Endothelial cell of umbilical vein (primary cell): ENCODE results near the gene SWAP70. TPM values are rescaled to one million over a fixed set of nuclear protein-coding genes. Genes with fewer than 3 reads are reported as not detected.

Experiments
- BruUV-seq: library from RNA; stranded (reverse); fragments of 400-500 nt; replicated peaks from 2 replicates; lab custom pipeline; 2021; lab: Mats Ljungman, UMichigan
- CTCF ChIA-PET: fragments of 300-600, 350-600 bp; sonication (Branson Sonifier 250); formaldehyde crosslinking; loops from one replicate; lab custom pipeline; 2021; ENCODE audit warnings: antibody characterized with exemption, inconsistent platforms; lab: Charles Lee
- POLR2A ChIA-PET: fragments of 300-600, 350-600 bp; sonication (Branson Sonifier 250); formaldehyde crosslinking; loops from one replicate; lab custom pipeline; 2021; ENCODE audit warnings: antibody characterized with exemption, inconsistent platforms; lab: Charles Lee
- DNase-seq: peaks from one replicate; pipeline ENCODE4 v3.0.0-alpha.2; 2011; ENCODE audit warnings: low read depth, low spot score
- FAIRE-seq: peaks from 2 replicates; lab custom pipeline; 2011; peaks lifted over from hg19 to GRCh38; lab: Jason Lieb, UNC
- H2AFZ ChIP-seq: 2 replicates; pipeline ENCODE4 v1.6.0; 2012; ENCODE audit warnings: low read depth, low read length, control low read depth, inconsistent platforms
- H3K27ac ChIP-seq: 2 replicates; pipeline ENCODE4 v1.5.1; 2011; ENCODE audit warnings: low read depth, mild to moderate bottlenecking, control low read depth, low read length, moderate library complexity; ENCODE audit not compliant: insufficient read depth
- H3K27me3 ChIP-seq, 2 experiments: 2 replicates each; pipeline versions ENCODE4 v1.6.0 to v1.6.1; 2011; ENCODE audit warnings: low read length in 2 of 2, mixed read lengths in 1 of 2; ENCODE audit not compliant: control insufficient read depth in 2 of 2, insufficient read depth in 2 of 2
- H3K36me3 ChIP-seq, 2 experiments: 2 replicates in 1 of 2; 3 replicates in 1 of 2; pipeline ENCODE4 v1.5.1; 2011; ENCODE audit warnings: low read length in 2 of 2, mild to moderate bottlenecking in 1 of 2, moderate library complexity in 1 of 2; ENCODE audit not compliant: control insufficient read depth in 2 of 2, insufficient read depth in 2 of 2; ENCODE audit errors: extremely low read depth in 1 of 2
- H3K4me1 ChIP-seq: 3 replicates; pipeline ENCODE4 v1.5.1; 2011; ENCODE audit warnings: mild to moderate bottlenecking, low read length; ENCODE audit not compliant: control insufficient read depth, insufficient read depth; ENCODE audit errors: extremely low read depth
- H3K4me2 ChIP-seq: 2 replicates; pipeline ENCODE4 v1.6.1; 2011; ENCODE audit warnings: low read length, control low read depth, mixed read lengths; ENCODE audit not compliant: insufficient read depth
- H3K4me3 ChIP-seq, 3 experiments: fragments of 200-600 bp in 1 of 3; sonication (generic), shearing (Covaris generic) in 1 of 3; replicated peaks in 1 of 3; 2 replicates each; pipeline ENCODE4 v1.5.1; 2011 to 2016; ENCODE audit warnings: control low read depth in 3 of 3, low read length in 3 of 3, mild to moderate bottlenecking in 2 of 3, inconsistent platforms in 1 of 3, low read depth in 1 of 3, moderate library complexity in 1 of 3; ENCODE audit not compliant: insufficient read depth in 1 of 3
- H3K79me2 ChIP-seq: 2 replicates; pipeline ENCODE4 v1.6.0; 2012; ENCODE audit warnings: low read length, inconsistent platforms; ENCODE audit not compliant: control insufficient read depth, insufficient read depth
- H3K9ac ChIP-seq: replicated peaks from 2 replicates; pipeline ENCODE3; 2011; ENCODE audit warnings: low read length, control low read depth; ENCODE audit not compliant: insufficient read depth; ENCODE audit errors: extremely low read depth
- H3K9me1 ChIP-seq: replicated peaks from 3 replicates; pipeline ENCODE4 v1.6.0; 2011; ENCODE audit warnings: mild to moderate bottlenecking, low read length; ENCODE audit not compliant: control insufficient read depth, insufficient read depth; ENCODE audit errors: extremely low read depth
- H3K9me3 ChIP-seq: replicated peaks from 2 replicates; pipeline ENCODE4 v1.5.1; 2012; ENCODE audit warnings: low read length, inconsistent platforms; ENCODE audit not compliant: control insufficient read depth, insufficient read depth
- H4K20me1 ChIP-seq: replicated peaks from 2 replicates; pipeline ENCODE3; 2011; ENCODE audit warnings: mild to moderate bottlenecking, low read length; ENCODE audit not compliant: control insufficient read depth, insufficient read depth; ENCODE audit errors: extremely low read depth
- CTCF ChIP-seq, 2 donors: IDR thresholded peaks; 1 replicate in 1 of 2; 2 replicates in 1 of 2; pipeline ENCODE4 v1.5.1; 2011; ENCODE audit warnings: low read length in 2 of 2, mild to moderate bottlenecking in 2 of 2, moderate library complexity in 2 of 2, control low read depth in 1 of 2, inconsistent platforms in 1 of 2, low read depth in 1 of 2; ENCODE audit not compliant: insufficient read depth in 1 of 2; ENCODE audit errors: extremely low read depth in 1 of 2
- EZH2 ChIP-seq: IDR thresholded peaks from 2 replicates; pipeline ENCODE4 v1.6.1; 2012; ENCODE audit warnings: borderline replicate concordance, low read depth, mild to moderate bottlenecking, moderate library complexity, low read length, inconsistent platforms; ENCODE audit not compliant: severe bottlenecking
- FOS ChIP-seq: IDR thresholded peaks from 2 replicates; pipeline ENCODE4 v1.6.1; 2011; ENCODE audit warnings: mild to moderate bottlenecking, low read length, moderate library complexity, borderline replicate concordance; ENCODE audit not compliant: insufficient read depth
- GATA2 ChIP-seq: IDR thresholded peaks from 2 replicates; pipeline ENCODE4 v1.7.0; 2011; ENCODE audit warnings: low read depth, mild to moderate bottlenecking, moderate library complexity, mixed read lengths, low read length; ENCODE audit not compliant: insufficient read length, insufficient read depth
- JUN ChIP-seq: IDR thresholded peaks from 2 replicates; pipeline ENCODE4 v1.6.1; 2011; ENCODE audit warnings: borderline replicate concordance, low read depth; ENCODE audit not compliant: insufficient read length, insufficient read depth
- MAX ChIP-seq: IDR thresholded peaks from 2 replicates; pipeline ENCODE4 v1.6.1; 2011; ENCODE audit not compliant: insufficient read depth, insufficient read length
- MYC ChIP-seq: IDR thresholded peaks from one replicate; pipeline ENCODE4 v1.6.1; 2011; ENCODE audit warnings: mild to moderate bottlenecking, low read depth, low read length
- POLR2A ChIP-seq: IDR thresholded peaks from 2 replicates; pipeline ENCODE4 v1.6.1; 2012; ENCODE audit warnings: low read depth, mild to moderate bottlenecking, control low read depth, low read length
- POLR2AphosphoS5 ChIP-seq: IDR thresholded peaks from 2 replicates; pipeline ENCODE4 v1.6.1; 2012; ENCODE audit warnings: low read depth, mild to moderate bottlenecking, control low read depth, low read length, moderate library complexity; ENCODE audit not compliant: insufficient read depth
- dilution Hi-C: fragments of 300-500 bp; cut with MboI; formaldehyde crosslinking; loops from one replicate; pipeline ENCODE4 v1.15.0; 2019; ENCODE audit warnings: low sequenced_read_pairs; ENCODE audit not compliant: extremely low pct_ligation_motif_present
- intact Hi-C: fragments of 100-400 bp; cut with micrococcal nuclease; formaldehyde crosslinking; loops from one replicate; pipeline ENCODE4 v1.10.0; 2022
- polyA plus RNA-seq, 4 experiments: library from polyadenylated mRNA; depleted of rRNA in 3 of 4; stranded (reverse) in 3 of 4; unstranded in 1 of 4; fragments of >200 nt; gene quantifications; 2 replicates each; pipeline versions ENCODE4 v1.2.1 to v1.2.3, GENCODE V29; 2011 to 2012; ENCODE audit warnings: missing spikeins in 1 of 4
- total RNA-seq: library from RNA; stranded (reverse); gene quantifications from 2 replicates; pipeline ENCODE4 v1.2.3, GENCODE V29; 2021

The SWAP70 gene
- total and polyA plus RNA-seq, 2 donors (not counting 3 experiments of a cell fraction or from before 2014, with no cell fraction given) = 52.5 to 165 TPM

- Histone ChIP-seq H3K9me3 (no peaks in the 10 kb centered on the region), H3K4me3 (no peak overlapping the region), H3K36me3 (no peaks in the 10 kb centered on the region), H4K20me1 (no peaks in the 10 kb centered on the region), H3K27ac (no peak overlapping the region), H3K4me2 (no peak overlapping the region), H3K27me3 (no peaks in the 10 kb centered on the region), H3K9me1 (no peaks in the 10 kb centered on the region), H2AFZ (no peak overlapping the region), H3K4me1 (peaks cover 10% of the 10 kb centered on the region), H3K79me2 (no peaks in the 10 kb centered on the region), H3K9ac (no peak overlapping the region)
- BruUV-seq = no TSS peak
- ChIA-PET CTCF (interaction anchor here (0.5 to 1.5 kb wide), 3 partner anchors 17 to 533 kb away, joined by 3 to 5 read pairs (median 3); no protein-coding TSS in a partner anchor), POLR2A (no interaction called here)
- intact Hi-C loops (no loop called here), dilution Hi-C loops (no loop called here)
- TF ChIP-seq CTCF (IDR thresholded peaks at IDR 0.05; ENCODE audit: extremely low read depth in 1 of 2, insufficient read depth in 1 of 2, low read depth in 1 of 2, low read length in 2 of 2) = no peak
- no peak for TF ChIP-seq EZH2
- no peak for TF ChIP-seq POLR2AphosphoS5
- no peak for TF ChIP-seq FOS
- TF ChIP-seq MYC = no peak
- no peak for TF ChIP-seq MAX
- TF ChIP-seq JUN = no peak
- no peak for TF ChIP-seq GATA2
- no peak for TF ChIP-seq POLR2A
- FAIRE-seq (no peak), DNase-seq (no peak)
Measured at GRCh38 chr11:9771071-9771511, 107.2 kb downstream of the SWAP70 start.
